GM12864 (cell line): ENCODE data around the gene PTPRG.

Experiments
- DNase-seq: peaks from one replicate; pipeline ENCODE4 v3.0.0-alpha.2; 2011; ENCODE audit warnings: low read depth
- H3K4me3 ChIP-seq: 2 replicates; pipeline ENCODE4 v1.5.1; 2011; ENCODE audit warnings: mild to moderate bottlenecking, low read depth, low read length, control low read depth
- CTCF ChIP-seq: IDR thresholded peaks from 2 replicates; pipeline ENCODE4 v1.5.1; 2011; ENCODE audit warnings: low read depth, mild to moderate bottlenecking, moderate library complexity, low read length, control low read depth, inconsistent platforms; ENCODE audit errors: missing control alignments

PTPRG gene

GRCh38 chr3:62003835-62004234 lies 442.5 kb downstream of the PTPRG start:
- no peak overlapping the region for H3K4me3 ChIP-seq
- no peak for DNase-seq
- no peak for TF ChIP-seq CTCF

- no peak overlapping the region for H3K4me3 ChIP-seq
- no peak for TF ChIP-seq CTCF
- DNase-seq: no peak
Observed at GRCh38 chr3:62007036-62007435, 445.7 kb downstream of the PTPRG start.

- H3K4me3 ChIP-seq: no peak overlapping the region
- no peak for DNase-seq
- TF ChIP-seq CTCF: no peak
Observed at GRCh38 chr3:62010989-62011388, 449.6 kb downstream of the PTPRG start.

- no peak overlapping the region for H3K4me3 ChIP-seq
- no peak for TF ChIP-seq CTCF
- no peak for DNase-seq
Observed at GRCh38 chr3:62011666-62012065, 450.3 kb downstream of the PTPRG start.

GRCh38 chr3:62013951-62014350 lies 452.6 kb downstream of the PTPRG start:
- no peak overlapping the region for H3K4me3 ChIP-seq
- TF ChIP-seq CTCF: no peak
- no peak for DNase-seq

GRCh38 chr3:62015111-62015510 lies 453.7 kb downstream of the PTPRG start:
- H3K4me3 ChIP-seq: no peak overlapping the region
- no peak for TF ChIP-seq CTCF
- no peak for DNase-seq

GRCh38 chr3:62019906-62020305 lies 458.5 kb downstream of the PTPRG start:
- no peak overlapping the region for H3K4me3 ChIP-seq
- DNase-seq: no peak
- no peak for TF ChIP-seq CTCF
